ENCODE results near the gene PRSS38. TPM values are rescaled to one million over a fixed set of nuclear protein-coding genes. Genes with fewer than 3 reads are reported as not detected.

Gene PRSS38
- total RNA-seq, 2 experiments from 2014 or later = not detected

DNA sequence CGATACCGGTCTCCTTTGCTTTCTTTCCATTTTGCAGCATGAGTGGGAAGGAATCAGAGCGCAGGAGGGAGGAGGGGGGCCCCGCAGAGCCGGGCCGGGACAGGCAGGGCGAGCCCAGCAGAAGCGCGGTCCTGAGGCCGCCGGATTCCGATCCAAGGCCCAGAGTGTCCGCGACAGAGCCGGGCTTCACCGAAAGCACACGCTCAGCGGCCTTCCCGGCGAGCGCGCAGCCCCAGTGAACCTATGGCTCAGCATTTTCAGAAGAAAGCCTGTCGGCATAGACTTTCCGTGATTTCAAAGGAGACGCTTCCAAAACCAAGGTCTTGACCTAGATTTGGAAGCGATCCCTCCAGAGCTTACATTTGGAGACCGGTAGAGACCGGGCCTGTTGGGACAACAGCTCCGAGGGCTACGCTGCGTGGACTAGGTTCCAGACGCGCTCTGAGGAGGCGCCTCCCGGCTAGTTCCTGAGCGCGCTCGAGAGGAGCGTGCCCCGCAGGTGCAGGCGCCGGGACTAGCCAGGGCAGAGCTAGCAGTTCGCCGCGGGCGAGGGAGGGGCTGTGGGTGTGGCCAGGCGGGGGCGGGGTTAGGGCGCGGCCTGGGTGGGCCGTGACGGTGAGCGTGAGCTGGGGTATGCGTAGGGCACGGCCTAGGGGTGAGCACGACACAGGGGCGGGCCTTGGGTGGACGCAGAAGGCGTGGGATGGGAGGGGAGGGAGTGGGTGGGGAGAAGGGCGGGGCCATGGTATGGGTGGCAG lies 27.8 kb upstream of the PRSS38 start:
- intact Hi-C loops (cut with DNase I, micrococcal nuclease) = loop anchor here (1.0 to 10.0 kb wide), 9 partner anchors 25 to 1840 kb away; partner anchors contain the start of genes ARF1 (in 2 of the 2), IBA57 (in 1 of the 2), TAF5L (in 1 of the 2) and TRIM11 (in 1 of the 2)

DNA sequence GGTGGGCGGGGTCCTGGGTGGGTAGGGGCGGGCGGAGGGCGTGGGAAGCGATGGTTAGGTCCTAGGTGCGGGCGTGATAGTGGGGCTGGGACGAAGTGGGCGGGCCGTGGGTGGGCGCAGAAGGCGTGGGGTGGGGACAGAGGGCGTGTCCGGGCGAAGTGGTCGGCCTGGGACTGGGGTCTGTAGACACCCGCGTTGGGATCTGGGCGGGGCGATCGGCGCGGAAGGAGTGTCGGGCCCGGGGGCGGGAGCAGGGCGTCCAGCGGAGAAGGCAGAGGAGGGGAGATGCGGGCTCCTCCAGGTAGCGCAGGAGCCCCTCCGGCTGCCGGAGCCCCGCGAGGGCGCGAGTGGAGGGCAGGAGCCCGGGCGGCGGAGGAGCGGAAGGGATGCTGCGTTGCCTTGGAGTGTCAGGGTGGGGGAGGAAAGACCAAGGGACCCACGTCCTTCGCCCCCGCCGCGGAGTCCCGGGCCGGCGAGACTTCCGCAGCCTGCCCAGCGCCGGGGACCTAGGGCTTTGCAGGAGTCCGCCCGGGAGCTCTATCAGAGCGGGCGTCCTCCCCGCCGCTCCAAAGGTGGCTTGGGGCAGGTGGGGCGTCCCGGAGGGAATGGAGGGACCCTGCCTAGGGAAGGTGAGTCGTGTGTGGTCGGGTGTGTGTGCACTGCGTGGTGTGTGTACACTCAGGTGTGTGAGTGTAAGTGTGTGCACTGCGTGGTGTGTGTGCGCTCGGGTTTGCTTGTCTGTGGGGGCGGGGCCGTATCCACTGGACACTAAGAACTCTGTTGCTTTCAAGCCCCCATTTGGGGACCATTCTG lies 27.0 kb upstream of the PRSS38 start:
- Histone ChIP-seq H3K4me1 (ENCODE audit: insufficient read depth, low read length) (peaks cover 39% of the 10 kb centered on the region), H3K27ac (ENCODE audit: low read depth in 1 of 2, low read length in 2 of 2) (peak overlapping the region; percentile 15 to 34), H3K36me3 (ENCODE audit: insufficient read depth, low read length) (no peaks in the 10 kb centered on the region), H3K27me3 (ENCODE audit: control insufficient read depth in 1 of 2, insufficient read depth in 2 of 2, low read length in 2 of 2) (no peaks in the 10 kb centered on the region), H3K4me3 (ENCODE audit: low read length) (peak overlapping the region; percentile 74), H3K9me3 (ENCODE audit: control insufficient read depth in 1 of 2, insufficient read depth in 1 of 2, low read length in 2 of 2) (no peaks in the 10 kb centered on the region)
- ChIA-PET POLR2A (interaction anchor here (0.6 to 1.9 kb wide), 11 partner anchors 13 to 377 kb away, joined by 3 to 37 read pairs (median 4); partner anchors contain the start of genes ARF1 and IBA57), CTCF (interaction anchor here (1.2 kb wide), 2 partner anchors 22 to 26 kb away, joined by 5 to 6 read pairs; no protein-coding TSS in a partner anchor)
- TF ChIP-seq, protein P1, sequence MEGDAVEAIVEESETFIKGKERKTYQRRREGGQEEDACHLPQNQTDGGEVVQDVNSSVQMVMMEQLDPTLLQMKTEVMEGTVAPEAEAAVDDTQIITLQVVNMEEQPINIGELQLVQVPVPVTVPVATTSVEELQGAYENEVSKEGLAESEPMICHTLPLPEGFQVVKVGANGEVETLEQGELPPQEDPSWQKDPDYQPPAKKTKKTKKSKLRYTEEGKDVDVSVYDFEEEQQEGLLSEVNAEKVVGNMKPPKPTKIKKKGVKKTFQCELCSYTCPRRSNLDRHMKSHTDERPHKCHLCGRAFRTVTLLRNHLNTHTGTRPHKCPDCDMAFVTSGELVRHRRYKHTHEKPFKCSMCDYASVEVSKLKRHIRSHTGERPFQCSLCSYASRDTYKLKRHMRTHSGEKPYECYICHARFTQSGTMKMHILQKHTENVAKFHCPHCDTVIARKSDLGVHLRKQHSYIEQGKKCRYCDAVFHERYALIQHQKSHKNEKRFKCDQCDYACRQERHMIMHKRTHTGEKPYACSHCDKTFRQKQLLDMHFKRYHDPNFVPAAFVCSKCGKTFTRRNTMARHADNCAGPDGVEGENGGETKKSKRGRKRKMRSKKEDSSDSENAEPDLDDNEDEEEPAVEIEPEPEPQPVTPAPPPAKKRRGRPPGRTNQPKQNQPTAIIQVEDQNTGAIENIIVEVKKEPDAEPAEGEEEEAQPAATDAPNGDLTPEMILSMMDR (IDR thresholded peaks at IDR 0.05) = no peak
- Mint-ChIP-seq H3K27ac (peak overlapping the region; percentile 82), H3K27me3 (no peaks in the 10 kb centered on the region), H3K9me3 (no peaks in the 10 kb centered on the region), H3K4me3 (peak overlapping the region; percentile 89), H3K36me3 (ENCODE audit: low read depth) (no peaks in the 10 kb centered on the region), H3K4me1 (ENCODE audit: low read depth) (peaks cover 34% of the 10 kb centered on the region)
- intact Hi-C loops (cut with DNase I, micrococcal nuclease) = loop anchor here (1.0 to 10.0 kb wide), 8 partner anchors 26 to 1839 kb away; partner anchors contain the start of genes ARF1 (in 2 of the 2), IBA57 (in 1 of the 2), TAF5L (in 1 of the 2) and TRIM11 (in 1 of the 2)
- DNase-seq = no peak
- peak; percentile 57 for ATAC-seq (ENCODE audit: poor library complexity)

More for the DNA sequence above, 27.8 kb upstream of the PRSS38 start:
- H3K4me3 ChIP-seq (ENCODE audit: low read length) = peak overlapping the region; percentile 74
- Mint-ChIP-seq H3K27me3 (no peaks in the 10 kb centered on the region), H3K4me3 (peak overlapping the region; percentile 89), H3K4me1 (ENCODE audit: low read depth) (peaks cover 34% of the 10 kb centered on the region), H3K27ac (peak overlapping the region; percentile 82), H3K36me3 (ENCODE audit: low read depth) (no peaks in the 10 kb centered on the region), H3K9me3 (no peaks in the 10 kb centered on the region)
- ATAC-seq (ENCODE audit: poor library complexity) (peak; percentile 92), DNase-seq (peak; percentile 94 to 99 (median 96))
- peak overlapping the region in 1 of 2 donors; percentile 11 for H3K27ac ChIP-seq (ENCODE audit: low read depth in 1 of 2, low read length in 2 of 2)
- H3K36me3 ChIP-seq (ENCODE audit: insufficient read depth, low read length) = no peaks in the 10 kb centered on the region
- TF ChIP-seq, protein P1 (IDR thresholded peaks at IDR 0.05) = no peak
- H3K4me1 ChIP-seq (ENCODE audit: insufficient read depth, low read length) = peaks cover 39% of the 10 kb centered on the region
- POLR2A ChIA-PET = interaction anchor here (0.6 to 1.9 kb wide), 13 partner anchors 12 to 671 kb away, joined by 3 to 37 read pairs (median 4); partner anchors contain the start of genes ARF1 and IBA57
- H3K27me3 ChIP-seq (ENCODE audit: control insufficient read depth in 1 of 2, insufficient read depth in 2 of 2, low read length in 2 of 2) = no peaks in the 10 kb centered on the region
- CTCF ChIA-PET = interaction anchor here (1.2 kb wide), 2 partner anchors 21 to 26 kb away, joined by 5 to 6 read pairs; no protein-coding TSS in a partner anchor
- no peaks in the 10 kb centered on the region for H3K9me3 ChIP-seq (ENCODE audit: control insufficient read depth in 1 of 2, insufficient read depth in 1 of 2, low read length in 2 of 2)

Data from CD4-positive, alpha-beta T cell (primary cell).